ENCODE data around the gene XPO1.

- TF ChIP-seq POLR2A (IDR thresholded peaks at IDR 0.05) (no peak), CTCF (IDR thresholded peaks at IDR 0.05) (no peak)
Measured at GRCh38 chr2:61536180-61536571, 2.0 kb downstream of the XPO1 start.
